Esophagus (tissue), 2 donors: ENCODE data around the gene COG1. TPM values are rescaled to one million over a fixed set of nuclear protein-coding genes. Genes with fewer than 3 reads are reported as not detected.

ENCODE experiments used
- H3K27ac ChIP-seq, 2 donors: one replicate each; pipeline ENCODE4 v1.5.1; 2013; ENCODE audit warnings: low read depth in 2 of 2, mild to moderate bottlenecking in 2 of 2, inconsistent platforms in 1 of 2, low read length in 1 of 2, moderate library complexity in 1 of 2
- H3K27me3 ChIP-seq, 2 donors: one replicate each; pipeline ENCODE4 v1.6.1; 2013; ENCODE audit warnings: low read length in 2 of 2, control low read depth in 1 of 2, mild to moderate bottlenecking in 1 of 2; ENCODE audit not compliant: insufficient read depth in 2 of 2, control insufficient read depth in 1 of 2
- H3K36me3 ChIP-seq, 2 donors: one replicate each; pipeline ENCODE4 v1.6.1; 2013; ENCODE audit warnings: low read length in 1 of 2; ENCODE audit not compliant: control insufficient read depth in 2 of 2, insufficient read depth in 2 of 2
- H3K4me1 ChIP-seq, 2 donors: one replicate each; pipeline ENCODE4 v1.6.1; 2013; ENCODE audit warnings: low read length in 1 of 2; ENCODE audit not compliant: control insufficient read depth in 2 of 2, insufficient read depth in 2 of 2
- H3K4me3 ChIP-seq, 2 donors: one replicate each; pipeline ENCODE4 v1.5.1; 2013; ENCODE audit warnings: low read length in 2 of 2, mild to moderate bottlenecking in 2 of 2, low read depth in 1 of 2, moderate library complexity in 1 of 2
- H3K9me3 ChIP-seq, 2 donors: one replicate each; pipeline ENCODE4 v1.6.1; 2013; ENCODE audit warnings: mild to moderate bottlenecking in 2 of 2, low read depth in 1 of 2, low read length in 1 of 2, moderate library complexity in 1 of 2; ENCODE audit not compliant: control insufficient read depth in 2 of 2, insufficient read depth in 1 of 2
- WGBS, 2 donors: extraction: QIAGEN DNeasy Blood & Tissue Kit; methylation state at CpG; one replicate each; pipeline ENCODE4 v1.1.7; 2013; 5-methylcytosine and 5-hydroxymethylcytosine counted together
- polyA plus RNA-seq, 2 donors: library from polyadenylated mRNA; stranded (reverse); fragments of 200-250 nt; gene quantifications; one replicate each; pipeline ENCODE4 v1.2.3, GENCODE V29; 2013
- donor health status: healthy with polysubstance abuse.
- donor health status: Bipolar disorder and iron deficiency.

COG1 gene
- polyA plus RNA-seq, 2 donors = 11.0 to 13.0 TPM

- Histone ChIP-seq H3K27ac (peak overlapping the region in 1 of 2 donors; percentile 14), H3K9me3 (no peaks in the 10 kb centered on the region), H3K4me1 (peaks cover 0 to 7% of the 10 kb centered on the region in 2 donors), H3K4me3 (no peak overlapping the region), H3K27me3 (no peaks in the 10 kb centered on the region), H3K36me3 (peaks cover 5 to 23% of the 10 kb centered on the region in 2 donors)
- WGBS, 2 donors = 78 to 85% methylated on average over 16 of the region's 16 CpGs
Measured at GRCh38 chr17:73208139-73208827, 15.4 kb downstream of the COG1 start.

GRCh38 chr17:73209436-73209835 lies 16.6 kb downstream of the COG1 start:
- H3K27ac ChIP-seq = no peak overlapping the region
- H3K4me3 ChIP-seq = no peak overlapping the region
- peaks cover 0 to 7% of the 10 kb centered on the region in 2 donors for H3K4me1 ChIP-seq
- H3K27me3 ChIP-seq = no peaks in the 10 kb centered on the region
- WGBS, 2 donors = 63 to 75% methylated on average over 13 of the region's 13 CpGs
- no peaks in the 10 kb centered on the region for H3K9me3 ChIP-seq
- H3K36me3 ChIP-seq = peaks cover 5 to 20% of the 10 kb centered on the region in 2 donors

GRCh38 chr17:73210002-73210678 lies 17.3 kb downstream of the COG1 start:
- 82 to 87% methylated on average over 8 of the region's 8 CpGs for WGBS, 2 donors
- Histone ChIP-seq H3K36me3 (peaks cover 5 to 17% of the 10 kb centered on the region in 2 donors), H3K4me1 (peaks cover 0 to 7% of the 10 kb centered on the region in 2 donors), H3K27me3 (no peaks in the 10 kb centered on the region), H3K4me3 (no peak overlapping the region), H3K27ac (no peak overlapping the region), H3K9me3 (no peaks in the 10 kb centered on the region)

- no peak overlapping the region for H3K4me3 ChIP-seq
- peaks cover 5 to 7% of the 10 kb centered on the region in 2 donors for H3K36me3 ChIP-seq
- no peak overlapping the region for H3K27ac ChIP-seq
- H3K27me3 ChIP-seq = no peaks in the 10 kb centered on the region
- H3K9me3 ChIP-seq = no peaks in the 10 kb centered on the region
- peaks cover 0 to 7% of the 10 kb centered on the region in 2 donors for H3K4me1 ChIP-seq
- 64 to 69% methylated on average over 13 of the region's 13 CpGs for whole genome bisulfite sequencing, 2 donors
Measured at GRCh38 chr17:73211745-73212144, 18.9 kb downstream of the COG1 start.

DNA sequence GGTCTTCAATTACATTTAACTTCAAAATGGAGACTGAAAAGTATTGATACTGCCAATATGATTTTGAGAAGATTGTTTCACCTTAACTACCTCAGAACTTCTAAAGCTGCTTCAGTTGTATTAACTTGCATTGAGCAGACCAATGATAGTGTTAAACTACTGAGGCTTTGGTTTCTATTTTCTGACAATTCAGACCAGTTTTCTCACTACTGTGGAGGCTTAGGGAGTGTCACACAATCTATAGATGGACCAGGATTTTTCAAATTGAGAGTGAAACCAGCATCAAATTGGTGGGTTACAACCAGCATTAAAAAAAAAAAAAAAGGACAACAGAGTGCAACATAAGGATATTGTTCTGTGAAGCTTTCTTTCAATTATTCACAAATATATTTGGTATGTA lies 21.2 kb downstream of the COG1 start:
- no peak overlapping the region for H3K27ac ChIP-seq
- H3K4me1 ChIP-seq = peaks cover 0 to 3% of the 10 kb centered on the region in 2 donors
- H3K9me3 ChIP-seq = no peaks in the 10 kb centered on the region
- H3K27me3 ChIP-seq = no peaks in the 10 kb centered on the region
- peaks cover 3 to 5% of the 10 kb centered on the region in 2 donors for H3K36me3 ChIP-seq
- H3K4me3 ChIP-seq = no peak overlapping the region

DNA sequence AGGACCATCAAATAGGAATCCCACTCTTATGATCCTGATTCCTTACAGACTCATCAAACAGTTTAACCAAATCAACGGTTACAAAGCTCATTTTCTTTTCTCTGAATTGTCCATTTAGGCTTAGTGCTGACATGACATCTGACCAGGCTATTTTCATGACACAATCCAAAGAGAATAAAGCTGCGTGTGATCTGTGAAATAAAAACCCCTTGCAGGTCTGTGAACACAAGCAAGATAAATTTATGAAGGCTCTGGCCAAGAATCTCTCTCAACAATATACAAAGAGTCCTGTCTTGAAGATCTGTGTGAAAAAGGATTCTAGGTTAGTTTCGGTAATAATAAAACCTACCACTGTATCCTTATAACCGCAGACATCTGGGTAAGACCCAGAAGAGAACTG lies 22.0 kb downstream of the COG1 start:
- H3K9me3 ChIP-seq = no peaks in the 10 kb centered on the region
- H3K27ac ChIP-seq = no peak overlapping the region
- peaks cover 0 to under 1% of the 10 kb centered on the region in 2 donors for H3K36me3 ChIP-seq
- H3K4me3 ChIP-seq = no peak overlapping the region
- H3K27me3 ChIP-seq = no peaks in the 10 kb centered on the region
- H3K4me1 ChIP-seq = no peaks in the 10 kb centered on the region
- WGBS, 2 donors = 77 to 83% methylated on average over 4 of the region's 4 CpGs

DNA sequence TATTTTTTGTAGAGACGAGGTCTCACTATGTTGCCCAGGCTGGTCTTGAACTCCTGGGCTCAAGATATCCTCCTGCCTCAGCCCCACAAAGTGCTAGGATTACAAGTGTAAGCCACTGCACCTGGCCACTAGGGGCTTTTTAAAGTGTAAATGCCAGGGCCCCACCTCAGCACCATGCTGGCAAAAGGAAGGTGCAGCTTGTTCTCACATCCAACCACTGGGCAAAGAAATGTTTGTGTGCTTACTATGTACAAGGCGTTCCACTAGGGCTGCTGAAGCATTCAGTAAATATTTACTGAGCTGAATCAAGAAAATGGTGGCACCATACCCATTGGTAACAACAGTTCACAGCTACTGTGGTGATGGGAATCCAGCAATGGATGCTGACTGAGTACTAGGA lies 22.6 kb downstream of the COG1 start:
- H3K36me3 ChIP-seq = no peaks in the 10 kb centered on the region
- H3K27ac ChIP-seq = no peak overlapping the region
- H3K27me3 ChIP-seq = no peaks in the 10 kb centered on the region
- no peak overlapping the region for H3K4me3 ChIP-seq
- WGBS, 2 donors = 90 to 95% methylated on average over 2 of the region's 2 CpGs
- H3K4me1 ChIP-seq = no peaks in the 10 kb centered on the region
- no peaks in the 10 kb centered on the region for H3K9me3 ChIP-seq

DNA sequence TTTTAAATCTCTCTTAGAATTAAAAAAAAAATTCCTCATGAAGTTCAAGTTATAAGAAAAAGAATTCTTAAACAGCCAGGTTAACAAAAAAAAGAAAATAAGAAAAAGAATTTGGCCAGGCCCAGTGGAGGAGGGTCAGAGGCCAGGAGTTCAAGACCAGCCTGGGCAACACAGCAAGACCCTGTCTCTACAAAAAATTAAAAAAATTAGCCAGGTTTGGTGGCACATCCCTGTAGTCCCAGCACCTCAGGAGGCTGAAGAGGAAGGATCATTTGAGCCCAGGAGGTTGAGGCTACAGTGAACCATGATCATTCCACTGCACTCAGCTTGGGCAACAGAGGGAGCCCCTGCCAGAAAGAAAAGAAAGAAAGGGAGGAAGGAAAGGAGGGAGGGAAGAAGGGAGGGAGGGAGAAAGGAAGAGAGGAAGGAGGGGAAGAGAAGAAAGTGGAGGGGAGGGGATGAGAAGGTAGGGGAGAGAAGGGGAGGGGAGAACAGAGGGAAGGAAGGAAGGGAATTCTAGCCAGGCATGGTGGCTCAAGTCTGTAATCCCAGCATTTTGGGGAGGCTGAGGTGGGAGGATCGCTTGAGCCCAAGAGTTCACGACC lies 30.9 kb downstream of the COG1 start:
- peaks cover 0 to 3% of the 10 kb centered on the region in 2 donors for H3K9me3 ChIP-seq
- WGBS, 2 donors = 78 to 98% methylated on average over 2 of the region's 2 CpGs
- peaks cover 0 to 6% of the 10 kb centered on the region in 2 donors for H3K4me1 ChIP-seq
- no peaks in the 10 kb centered on the region for H3K27me3 ChIP-seq
- no peak overlapping the region for H3K27ac ChIP-seq
- H3K4me3 ChIP-seq = no peak overlapping the region
- H3K36me3 ChIP-seq = no peaks in the 10 kb centered on the region

GRCh38 chr17:73224237-73224636 lies 31.4 kb downstream of the COG1 start:
- Histone ChIP-seq H3K4me3 (no peak overlapping the region), H3K27me3 (no peaks in the 10 kb centered on the region), H3K36me3 (no peaks in the 10 kb centered on the region), H3K4me1 (peaks cover 0 to 6% of the 10 kb centered on the region in 2 donors), H3K27ac (no peak overlapping the region), H3K9me3 (peaks cover 0 to 3% of the 10 kb centered on the region in 2 donors)
- 96 to 100% methylated on average over 2 of the region's 2 CpGs for WGBS, 2 donors
